Stimulated activated CD8-positive, alpha-beta memory T cell treated with anti-CD3 and anti-CD28 coated beads, Interleukin-4, amount 100 ng/mL, for 48 hours (primary cell): Measurements from ENCODE around the gene RTN3.
"Not testable (repeated sequence)": the region's sequence is repeated elsewhere in the genome, so short reads cannot be mapped to it uniquely, and the experiment has no call there.

Experiments used
- DNase-seq: peaks from one replicate; pipeline ENCODE4 v3.0.0-alpha.2; 2020

RTN3 gene

DNA sequence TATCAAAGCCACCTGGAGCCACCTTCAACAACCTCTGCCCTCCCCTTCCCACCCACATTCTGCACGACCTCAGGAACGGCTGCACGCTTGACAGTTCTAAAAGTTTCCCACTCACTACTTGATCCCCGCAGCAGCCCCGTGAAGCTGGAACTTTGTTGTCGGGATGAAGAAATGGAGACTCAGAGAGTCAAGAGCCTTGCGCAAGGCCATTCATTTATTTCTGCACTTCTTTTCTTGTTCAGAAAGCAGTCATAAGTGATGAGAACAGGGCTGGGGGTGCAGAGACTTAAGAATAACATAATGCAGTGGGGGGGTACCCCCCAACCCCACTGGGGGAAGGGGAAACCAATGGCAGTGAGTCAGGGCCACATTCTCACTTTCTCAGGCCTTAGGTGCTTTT is 89.5 kb downstream of the RTN3 start:
- DNase-seq, result no peak

DNA sequence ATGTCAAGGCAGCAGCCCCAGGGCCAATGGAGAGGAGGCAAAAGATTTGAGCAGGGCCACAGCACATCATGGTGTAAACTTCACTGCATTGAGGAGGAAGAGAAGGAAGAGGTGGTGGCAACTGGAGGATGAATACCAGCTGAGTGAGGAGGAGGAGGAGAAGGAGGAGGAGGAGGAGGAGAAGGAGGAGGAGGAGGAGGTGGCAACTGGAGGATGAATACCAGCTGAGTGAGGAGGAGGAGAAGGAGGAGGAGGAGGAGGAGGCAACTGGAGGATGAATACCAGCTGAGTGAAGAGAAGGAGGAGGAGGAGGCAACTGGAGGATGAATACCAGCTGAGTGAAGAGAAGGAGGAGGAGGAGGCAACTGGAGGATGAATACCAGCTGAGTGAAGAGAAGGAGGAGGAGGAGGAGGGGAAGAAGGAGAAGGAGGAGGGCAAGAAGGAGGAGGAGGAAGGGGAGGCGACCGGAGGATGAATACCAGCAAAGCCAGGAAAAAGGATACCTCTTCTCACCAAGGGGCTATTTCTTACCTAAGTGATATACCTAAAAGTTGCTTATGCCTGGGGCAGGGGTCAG is 90.5 kb downstream of the RTN3 start:
- not testable (repeated sequence) for DNase-seq

DNA sequence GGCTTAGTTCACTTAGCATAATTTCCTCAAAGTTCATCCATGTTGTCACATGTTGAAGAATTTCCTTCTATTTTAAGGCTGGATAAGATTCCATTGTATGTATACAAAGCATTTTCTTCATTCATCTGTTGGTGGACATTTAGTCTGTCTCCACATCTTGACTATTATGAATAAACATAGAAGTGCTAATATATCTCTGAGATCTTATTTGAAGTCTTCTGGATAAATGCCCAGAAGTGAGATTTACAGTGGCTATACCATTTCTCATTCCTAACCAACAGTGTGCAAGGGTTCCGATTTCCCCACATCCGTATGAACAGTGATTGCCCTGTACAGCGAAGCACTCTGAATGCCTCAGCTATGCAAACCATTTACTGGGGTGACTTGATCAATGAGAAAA is 93.9 kb downstream of the RTN3 start:
- no peak for DNase-seq

DNA sequence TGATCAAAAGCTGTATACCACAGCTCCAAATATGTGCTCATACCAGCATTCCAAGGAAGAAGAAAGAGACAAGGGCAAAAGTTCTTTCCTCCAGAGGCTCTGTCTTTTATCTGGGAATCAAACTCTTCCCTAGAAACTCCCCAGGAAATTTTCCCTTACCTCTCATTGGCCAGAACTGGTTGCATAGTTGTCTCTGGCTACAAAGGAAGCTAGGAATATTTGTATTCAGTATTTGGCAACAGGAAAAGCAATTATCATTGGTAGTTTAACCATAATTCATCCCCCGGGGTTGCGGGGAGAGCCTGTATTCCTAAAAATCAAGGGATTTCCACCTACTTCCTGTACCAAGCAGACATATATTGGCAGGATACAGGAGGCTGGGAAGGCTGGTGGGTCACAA is 97.7 kb downstream of the RTN3 start:
- DNase-seq, result no peak

DNA sequence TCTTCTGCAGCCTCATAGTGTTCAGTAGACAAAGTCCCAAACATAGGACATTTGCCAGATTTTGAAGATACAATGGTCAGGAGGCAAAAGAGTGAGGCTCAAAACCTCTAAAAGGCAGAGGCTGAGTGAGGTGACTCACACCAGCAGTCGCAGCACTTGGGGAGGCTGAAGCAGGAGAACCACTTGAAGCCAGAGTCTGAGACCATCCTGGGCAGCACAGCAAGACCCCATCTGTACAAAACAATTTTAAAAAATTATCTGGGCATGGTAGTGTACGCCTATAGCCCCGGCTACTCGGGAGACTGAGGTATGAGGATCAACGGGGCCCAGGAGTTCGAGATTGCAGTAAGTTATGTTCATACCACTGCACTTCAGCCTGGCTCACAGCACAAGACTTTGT is 101.4 kb downstream of the RTN3 start:
- DNase-seq, result no peak

DNA sequence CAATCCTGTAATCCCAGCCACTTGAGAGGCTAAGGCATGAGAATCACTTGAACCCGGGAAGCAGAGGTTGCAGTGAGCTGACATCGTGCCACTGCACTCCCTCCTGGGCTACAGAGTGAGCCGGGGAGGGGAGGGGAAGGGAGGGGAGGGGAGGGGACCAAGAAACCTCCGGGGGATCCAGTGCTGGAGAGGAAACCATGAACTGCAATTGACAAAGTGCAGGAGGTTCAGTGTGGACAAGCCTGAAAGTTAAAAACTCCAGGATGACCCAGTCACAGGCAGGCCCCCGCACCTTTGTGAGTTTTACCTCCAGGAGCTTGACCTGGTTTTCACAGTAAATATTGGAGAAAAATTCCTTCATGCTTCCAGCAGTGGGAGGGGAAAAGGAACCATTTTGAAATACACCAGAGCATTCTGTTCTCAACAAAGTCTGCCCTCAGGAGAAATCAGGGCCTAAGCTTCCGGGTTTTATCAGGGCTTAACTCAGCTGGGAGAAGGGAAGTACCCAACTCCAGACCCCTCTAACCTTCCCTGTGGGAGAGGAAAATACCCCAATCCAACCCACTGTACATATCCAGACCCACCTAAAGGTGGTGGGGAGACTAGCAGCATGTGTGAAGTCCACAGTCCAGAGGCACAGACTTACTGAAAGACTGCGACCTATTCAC is 102.8 kb downstream of the RTN3 start:
- no peak for DNase-seq

DNA sequence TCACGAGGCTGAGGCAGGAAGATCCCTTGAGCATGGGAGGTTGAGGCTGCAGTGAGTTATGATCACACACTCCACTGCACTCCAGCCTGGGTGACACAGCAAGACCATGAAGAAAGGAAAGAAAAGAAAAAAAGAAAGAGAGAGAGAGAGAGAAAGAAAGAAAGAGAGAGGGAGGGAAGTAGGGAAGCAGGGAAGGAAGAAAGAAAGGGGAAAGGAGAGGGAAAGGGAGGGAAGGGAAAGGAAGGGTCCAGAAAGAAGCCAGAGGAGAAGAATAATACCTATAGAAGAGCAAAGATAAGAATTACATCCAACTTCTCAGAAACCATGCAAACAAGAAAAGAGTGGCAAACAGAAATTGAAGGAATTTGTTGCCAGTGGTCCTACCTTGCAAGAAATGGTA is 104.5 kb downstream of the RTN3 start:
- no peak for DNase-seq

DNA sequence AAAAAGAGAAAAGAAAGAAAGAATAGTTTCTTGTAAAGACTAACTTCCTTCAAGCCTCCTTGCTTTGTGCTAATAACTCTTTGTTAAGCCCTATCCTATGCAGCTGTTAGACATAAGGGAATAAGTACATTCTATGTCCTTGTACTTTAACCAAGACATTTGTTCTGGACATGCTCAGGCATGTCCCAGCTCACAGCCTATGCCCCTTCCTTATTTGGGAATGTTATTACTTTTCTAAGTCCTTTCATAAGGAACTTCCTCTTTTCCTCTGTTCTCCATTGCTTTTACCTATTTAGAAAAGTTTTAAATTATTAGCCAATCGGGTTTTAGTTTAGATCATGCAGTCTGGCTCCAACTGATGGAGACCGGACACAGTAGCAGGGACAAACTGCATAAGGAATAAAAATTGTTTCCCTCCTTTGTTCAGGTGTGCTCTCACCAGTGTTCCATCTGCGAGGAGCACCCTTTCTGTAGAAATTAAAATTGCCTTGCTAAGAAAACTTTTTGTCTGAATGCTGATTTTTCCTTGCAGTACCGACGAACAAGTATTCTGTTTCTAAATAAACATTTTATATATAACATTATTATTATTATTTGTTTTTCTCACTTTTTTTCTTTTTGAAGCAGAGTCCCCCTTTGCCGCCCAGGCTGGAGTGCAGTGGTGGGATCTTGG is 110.3 kb downstream of the RTN3 start:
- no peak for DNase-seq

DNA sequence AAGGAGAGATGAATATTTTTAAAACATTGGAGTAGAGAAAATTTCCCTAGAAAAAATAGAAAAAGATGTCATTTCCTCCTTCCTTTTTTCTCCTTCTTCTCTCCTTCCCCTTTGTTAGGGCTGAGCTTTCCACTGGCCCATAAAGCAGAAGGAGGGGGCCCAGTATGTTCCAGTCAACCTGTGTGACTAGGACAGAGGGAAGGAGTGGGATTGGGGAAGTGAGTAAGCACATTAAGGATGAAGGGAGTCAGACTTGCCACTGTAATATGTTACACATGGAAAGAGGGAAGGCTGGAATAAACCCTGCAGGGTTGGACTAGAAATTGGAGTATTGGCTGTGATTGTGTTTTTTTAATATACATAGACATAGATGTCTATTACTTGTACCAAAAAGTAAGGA is 111.9 kb downstream of the RTN3 start:
- no peak for DNase-seq

DNA sequence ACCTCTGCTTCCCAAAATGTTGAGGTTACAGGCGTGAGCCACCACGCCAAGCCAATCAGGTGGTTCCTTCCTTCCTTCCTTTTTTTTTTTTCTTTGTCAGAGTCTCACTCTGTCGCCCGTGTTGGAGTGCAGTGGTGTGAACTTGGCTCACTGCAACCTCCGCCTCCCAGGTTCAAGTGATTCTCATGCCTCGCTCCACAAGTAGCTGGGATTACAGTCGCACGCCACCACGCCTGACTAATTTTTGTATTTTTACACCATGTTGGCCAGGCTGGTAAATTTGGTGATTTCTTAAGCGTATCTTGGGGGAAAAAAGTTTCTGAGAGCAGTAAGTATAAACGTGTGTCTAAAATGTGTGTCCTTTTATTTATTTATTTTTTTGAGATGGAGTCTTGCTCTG is 113.8 kb downstream of the RTN3 start:
- DNase-seq, result no peak

DNA sequence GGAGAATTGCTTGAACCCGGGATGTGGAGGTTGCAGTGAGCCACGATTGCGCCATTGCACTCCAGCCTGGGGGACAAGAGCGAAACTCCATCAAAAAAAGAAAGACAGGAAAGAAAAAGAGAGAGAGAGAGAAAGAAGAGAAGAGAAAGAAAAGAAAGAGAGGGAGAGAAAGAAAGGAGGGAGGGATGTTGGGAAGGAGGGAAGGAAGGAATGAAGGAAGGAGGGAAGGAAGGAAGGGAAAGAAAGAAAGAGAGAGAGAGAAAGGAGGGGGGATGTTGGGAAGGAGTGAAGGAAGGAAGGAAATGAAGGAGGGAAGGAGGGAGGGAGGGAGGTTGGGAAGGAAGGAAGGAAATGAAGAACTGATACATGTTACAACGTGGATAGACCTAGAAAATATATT is 119.6 kb downstream of the RTN3 start:
- no peak for DNase-seq

DNA sequence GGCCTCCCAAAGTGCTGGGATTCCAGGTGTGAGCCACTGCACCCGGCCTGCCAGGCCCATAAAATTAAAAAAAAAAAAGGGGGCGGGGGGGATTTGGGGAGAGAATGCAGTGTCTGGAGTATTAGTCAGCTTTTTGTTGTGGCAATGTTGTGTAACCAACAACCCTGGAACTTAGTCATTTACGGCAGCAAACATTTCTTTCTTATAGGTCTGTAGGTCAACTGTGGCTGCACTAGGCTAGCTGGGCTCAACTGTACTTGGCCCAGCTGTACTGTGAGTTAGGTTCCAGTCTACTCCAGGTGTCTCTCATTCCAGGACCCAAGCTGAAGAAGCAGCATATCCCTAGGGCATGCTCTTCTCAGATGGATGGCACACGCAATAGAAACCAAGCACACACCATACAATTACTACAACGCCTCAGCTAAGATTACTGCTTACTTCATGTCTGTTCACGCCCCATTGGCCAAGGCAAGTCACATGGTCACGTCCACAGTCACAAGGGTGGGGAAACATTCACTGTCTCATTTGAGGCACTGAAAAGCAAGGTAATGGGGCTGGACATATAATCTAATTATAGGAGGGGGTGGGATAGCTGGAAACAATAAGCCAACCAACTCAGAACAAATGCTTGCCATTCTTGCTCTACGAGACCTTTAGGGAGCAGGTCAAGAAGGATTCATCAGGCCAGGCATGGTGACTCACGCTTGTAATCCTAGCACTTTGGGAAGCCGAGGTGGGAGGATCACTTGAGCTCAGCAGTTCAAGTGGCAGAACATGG is 121.5 kb downstream of the RTN3 start:
- DNase-seq, result no peak

DNA sequence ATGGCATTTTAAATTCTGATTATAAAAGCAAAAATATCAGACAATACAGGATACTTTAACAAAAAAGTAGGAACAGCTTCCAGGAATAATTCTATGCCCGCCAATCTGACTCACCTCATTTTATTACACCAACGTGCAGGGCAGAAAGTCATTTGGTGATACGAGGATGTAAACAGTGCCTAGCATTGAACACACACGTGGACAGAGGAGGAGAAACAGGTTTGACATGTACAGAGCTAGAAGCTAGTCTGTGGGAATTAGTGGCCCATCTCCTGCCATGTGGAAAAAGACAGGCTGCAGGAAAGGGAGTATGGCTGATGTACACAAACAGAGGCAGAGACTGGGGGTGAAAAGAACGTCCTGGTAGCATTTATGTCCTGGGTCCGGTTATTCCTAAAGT is 123.0 kb downstream of the RTN3 start:
- DNase-seq, result no peak

DNA sequence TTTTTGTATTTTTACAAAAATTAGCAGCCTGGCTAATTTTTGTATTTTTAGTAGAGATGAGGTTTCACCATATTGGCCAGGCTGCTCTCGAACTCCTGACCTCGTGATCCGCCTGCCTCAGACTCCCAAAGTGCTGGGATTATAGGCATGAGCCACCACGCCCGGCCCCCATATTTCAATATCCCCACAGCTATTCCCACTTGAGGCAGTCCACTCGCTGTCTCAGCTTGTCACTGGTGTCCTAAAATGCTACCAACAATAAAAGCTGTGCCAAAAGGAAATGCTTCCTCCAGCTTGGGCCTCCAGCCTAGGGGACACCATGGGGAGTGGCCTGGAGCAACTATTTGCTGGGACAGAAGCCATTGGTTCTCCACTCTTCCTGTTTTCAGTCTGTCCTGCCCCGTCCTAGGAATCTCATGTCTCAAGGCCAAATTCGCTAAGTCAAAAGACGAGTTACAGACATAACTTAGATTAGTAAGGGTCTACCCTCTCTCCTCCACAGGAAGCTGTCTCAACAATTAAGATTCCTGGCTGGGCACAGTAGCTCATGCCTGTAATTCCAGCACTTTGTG is 124.6 kb downstream of the RTN3 start:
- DNase-seq, result no peak
